A673 (cell line): ENCODE measurements around the gene KCNJ8. TPM values are rescaled to one million over a fixed set of nuclear protein-coding genes. Genes with fewer than 3 reads are reported as not detected.

Experiments used
- BruUV-seq: library from RNA; stranded (reverse); fragments of 400-500 nt; replicated peaks from 2 replicates; lab custom pipeline; 2021; lab: Mats Ljungman, UMichigan
- CTCF ChIA-PET: fragments of 300-600 bp; sonication (Branson Sonifier 250); formaldehyde crosslinking; loops from one replicate; lab custom pipeline; 2022; ENCODE audit warnings: antibody characterized with exemption; lab: Charles Lee
- POLR2A ChIA-PET: fragments of 300-600 bp; sonication (Branson Sonifier 250); formaldehyde crosslinking; loops from one replicate; lab custom pipeline; 2022; ENCODE audit warnings: antibody characterized with exemption; ENCODE audit not compliant: low non-redundant PET; lab: Charles Lee
- DNase-seq: peaks from one replicate; pipeline ENCODE4 v3.0.0-alpha.2; 2015; ENCODE audit warnings: low spot score
- H3K27ac ChIP-seq: fragments of 200-600 bp; sonication (generic); 2 replicates; pipeline ENCODE4 v1.5.1; 2016; ENCODE audit warnings: mixed run types, low read depth, mild to moderate bottlenecking, mixed read lengths, antibody characterized with exemption, low read length; ENCODE audit not compliant: poor library complexity, severe bottlenecking
- H3K27me3 ChIP-seq: fragments of 200-600 bp; sonication (generic); replicated peaks from 2 replicates; pipeline ENCODE4 v1.6.1; 2017; ENCODE audit warnings: mixed run types, low read depth, mild to moderate bottlenecking, mixed read lengths, antibody characterized with exemption, low read length; ENCODE audit not compliant: insufficient read depth, poor library complexity
- H3K36me3 ChIP-seq: fragments of 200-600 bp; sonication (generic); 2 replicates; pipeline ENCODE4 v1.6.1; 2016; ENCODE audit warnings: mixed run types, mild to moderate bottlenecking, mixed read lengths, antibody characterized with exemption, low read length; ENCODE audit not compliant: insufficient read depth, poor library complexity, severe bottlenecking
- H3K4me1 ChIP-seq: fragments of 200-600 bp; sonication (generic); 2 replicates; pipeline ENCODE4 v1.6.1; 2017; ENCODE audit warnings: mixed run types, mild to moderate bottlenecking, mixed read lengths, antibody characterized with exemption, low read length; ENCODE audit not compliant: insufficient read depth, poor library complexity, severe bottlenecking
- H3K4me3 ChIP-seq: fragments of 200-600 bp; sonication (generic); 2 replicates; pipeline ENCODE4 v1.5.1; 2016; ENCODE audit warnings: low read depth, mixed run types, mild to moderate bottlenecking, mixed read lengths, low read length; ENCODE audit not compliant: poor library complexity, severe bottlenecking
- H3K9me3 ChIP-seq: fragments of 200-600 bp; sonication (generic); 2 replicates; pipeline ENCODE4 v1.6.1; 2016; ENCODE audit warnings: mixed run types, low read depth, mild to moderate bottlenecking, mixed read lengths, antibody characterized with exemption, low read length; ENCODE audit not compliant: poor library complexity, severe bottlenecking
- EZH2 ChIP-seq: fragments of 200-600 bp; sonication (generic); IDR thresholded peaks from 2 replicates; pipeline ENCODE4 v1.6.1; 2017; ENCODE audit warnings: borderline replicate concordance, low read depth, mild to moderate bottlenecking, mixed read lengths, antibody characterized with exemption, low read length; ENCODE audit not compliant: poor library complexity, severe bottlenecking
- intact Hi-C: fragments of 100-400 bp; cut with micrococcal nuclease; formaldehyde crosslinking; loops from one replicate; pipeline ENCODE4 v1.10.0; 2022; ENCODE audit not compliant: unreplicated experiment
- total RNA-seq: library from RNA; stranded (reverse); gene quantifications from 2 replicates; pipeline ENCODE4 v1.2.3, GENCODE V29; 2021
- TF ChIP-seq, protein P1 (sequence below): fragments of 300-800, 200-600 bp; sonication (generic); conservative IDR thresholded peaks from 2 replicates; pipeline ENCODE4 v1.5.1; 2017; ENCODE audit warnings: low read depth, mild to moderate bottlenecking, antibody characterized with exemption, low read length, moderate library complexity, mixed read lengths

The KCNJ8 gene
- total RNA-seq, 1 experiment from 2014 or later, result not detected

- DNase-seq, result no peak
- Histone ChIP-seq H3K27me3 (no peaks in the 10 kb centered on the region), H3K36me3 (no peaks in the 10 kb centered on the region), H3K4me1 (no peaks in the 10 kb centered on the region), H3K27ac (no peak overlapping the region), H3K4me3 (no peak overlapping the region), H3K9me3 (no peaks in the 10 kb centered on the region)
- ChIA-PET CTCF (no interaction called here), POLR2A (no interaction called here)
- no TSS peak for BruUV-seq
- TF ChIP-seq, protein P1, sequence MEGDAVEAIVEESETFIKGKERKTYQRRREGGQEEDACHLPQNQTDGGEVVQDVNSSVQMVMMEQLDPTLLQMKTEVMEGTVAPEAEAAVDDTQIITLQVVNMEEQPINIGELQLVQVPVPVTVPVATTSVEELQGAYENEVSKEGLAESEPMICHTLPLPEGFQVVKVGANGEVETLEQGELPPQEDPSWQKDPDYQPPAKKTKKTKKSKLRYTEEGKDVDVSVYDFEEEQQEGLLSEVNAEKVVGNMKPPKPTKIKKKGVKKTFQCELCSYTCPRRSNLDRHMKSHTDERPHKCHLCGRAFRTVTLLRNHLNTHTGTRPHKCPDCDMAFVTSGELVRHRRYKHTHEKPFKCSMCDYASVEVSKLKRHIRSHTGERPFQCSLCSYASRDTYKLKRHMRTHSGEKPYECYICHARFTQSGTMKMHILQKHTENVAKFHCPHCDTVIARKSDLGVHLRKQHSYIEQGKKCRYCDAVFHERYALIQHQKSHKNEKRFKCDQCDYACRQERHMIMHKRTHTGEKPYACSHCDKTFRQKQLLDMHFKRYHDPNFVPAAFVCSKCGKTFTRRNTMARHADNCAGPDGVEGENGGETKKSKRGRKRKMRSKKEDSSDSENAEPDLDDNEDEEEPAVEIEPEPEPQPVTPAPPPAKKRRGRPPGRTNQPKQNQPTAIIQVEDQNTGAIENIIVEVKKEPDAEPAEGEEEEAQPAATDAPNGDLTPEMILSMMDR, result no peak
- TF ChIP-seq EZH2, result no peak
- intact Hi-C loops, result no loop called here
Measured at GRCh38 chr12:21763531-21763930, 11.0 kb downstream of the KCNJ8 start.

GRCh38 chr12:21759737-21760136 lies 14.8 kb downstream of the KCNJ8 start:
- no peaks in the 10 kb centered on the region for H3K9me3 ChIP-seq
- H3K4me3 ChIP-seq, result no peak overlapping the region
- no peak overlapping the region for H3K27ac ChIP-seq
- POLR2A ChIA-PET, result no interaction called here
- H3K27me3 ChIP-seq, result peaks cover 8% of the 10 kb centered on the region
- no peak for DNase-seq
- no peak for TF ChIP-seq EZH2
- TF ChIP-seq, protein P1, result no peak
- CTCF ChIA-PET, result no interaction called here
- no TSS peak for BruUV-seq
- H3K4me1 ChIP-seq, result no peaks in the 10 kb centered on the region
- H3K36me3 ChIP-seq, result no peaks in the 10 kb centered on the region
- intact Hi-C loops, result no loop called here

DNA sequence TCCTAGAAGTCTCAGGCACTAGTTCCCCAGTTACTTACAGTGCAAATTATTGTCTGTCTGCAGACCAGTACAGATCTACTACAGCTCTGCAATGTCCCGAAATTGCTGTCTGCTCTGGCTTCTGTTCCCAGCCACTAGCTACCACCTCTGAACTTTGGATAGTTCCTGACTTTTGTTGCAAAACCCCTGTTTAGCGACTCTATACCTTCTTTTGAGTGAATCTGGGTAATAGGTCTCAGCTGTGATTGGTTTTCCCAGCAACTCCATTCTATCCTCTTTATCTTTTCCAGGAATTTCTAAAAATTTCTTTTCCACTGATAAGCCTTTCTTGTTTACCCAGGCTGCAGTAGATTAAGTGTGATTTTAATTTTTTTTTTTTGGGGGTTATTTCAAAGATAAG lies 16.8 kb downstream of the KCNJ8 start:
- BruUV-seq, result no TSS peak
- no peaks in the 10 kb centered on the region for H3K9me3 ChIP-seq
- H3K36me3 ChIP-seq, result no peaks in the 10 kb centered on the region
- TF ChIP-seq EZH2, result no peak
- TF ChIP-seq, protein P1, result no peak
- H3K4me3 ChIP-seq, result no peak overlapping the region
- CTCF ChIA-PET, result no interaction called here
- intact Hi-C loops, result no loop called here
- POLR2A ChIA-PET, result no interaction called here
- DNase-seq, result no peak
- H3K27ac ChIP-seq, result no peak overlapping the region
- peaks cover 8% of the 10 kb centered on the region for H3K27me3 ChIP-seq
- no peaks in the 10 kb centered on the region for H3K4me1 ChIP-seq
